ENCODE measurements around the gene TIAM1.

TIAM1 gene

GRCh38 chr21:31343680-31344480, at the start of gene TIAM1:
TIAM1 (minus strand) TSS chr21:31344261; CDS start chr21:31266972, 77,289 bp downstream.
- H3K4me3 Mint-ChIP-seq: peak within 1 kb of the TSS; percentile 95
- H3K27me3 Mint-ChIP-seq: peaks cover 9% of the 10 kb centered on the region
- H3K27ac Mint-ChIP-seq: peak within 1 kb of the TSS; percentile 92

GRCh38 chr21:31387560-31388186, 43.6 kb upstream of the TIAM1 start:
- H3K4me1 Mint-ChIP-seq (ENCODE audit: low read depth): peaks cover 13% of the 10 kb centered on the region
- H3K27me3 Mint-ChIP-seq: no peaks in the 10 kb centered on the region
- H3K9me3 Mint-ChIP-seq: peaks cover 3% of the 10 kb centered on the region
- no peak overlapping the region for H3K4me3 Mint-ChIP-seq
- no peaks in the 10 kb centered on the region for H3K36me3 Mint-ChIP-seq (ENCODE audit: low read depth)
- H3K27ac Mint-ChIP-seq: no peak overlapping the region

More at GRCh38 chr21:31343680-31344480, at the start of gene TIAM1:
- no peaks in the 10 kb centered on the region for H3K9me3 Mint-ChIP-seq
- H3K36me3 Mint-ChIP-seq (ENCODE audit: low read depth): peaks cover 4% of the 10 kb centered on the region
- peaks cover 71% of the 10 kb centered on the region for H3K4me1 Mint-ChIP-seq (ENCODE audit: low read depth)

GRCh38 chr21:31386006-31386405, 41.9 kb upstream of the TIAM1 start:
- H3K9me3 Mint-ChIP-seq: peaks cover 3% of the 10 kb centered on the region
- H3K27me3 Mint-ChIP-seq: no peaks in the 10 kb centered on the region
- no peak overlapping the region for H3K27ac Mint-ChIP-seq
- H3K36me3 Mint-ChIP-seq (ENCODE audit: low read depth): no peaks in the 10 kb centered on the region
- H3K4me1 Mint-ChIP-seq (ENCODE audit: low read depth): peaks cover 14% of the 10 kb centered on the region
- H3K4me3 Mint-ChIP-seq: no peak overlapping the region

GRCh38 chr21:31383770-31384169, 39.7 kb upstream of the TIAM1 start:
- Mint-ChIP-seq H3K27ac (no peak overlapping the region), H3K36me3 (ENCODE audit: low read depth) (no peaks in the 10 kb centered on the region), H3K9me3 (peaks cover 3% of the 10 kb centered on the region), H3K4me1 (ENCODE audit: low read depth) (peaks cover 14% of the 10 kb centered on the region), H3K27me3 (no peaks in the 10 kb centered on the region), H3K4me3 (no peak overlapping the region)

- Mint-ChIP-seq H3K4me1 (ENCODE audit: low read depth) (peaks cover 14% of the 10 kb centered on the region), H3K36me3 (ENCODE audit: low read depth) (no peaks in the 10 kb centered on the region), H3K27me3 (no peaks in the 10 kb centered on the region), H3K27ac (no peak overlapping the region), H3K9me3 (peaks cover 3% of the 10 kb centered on the region), H3K4me3 (no peak overlapping the region)
Observed at GRCh38 chr21:31382060-31382459, 38.0 kb upstream of the TIAM1 start.

- Mint-ChIP-seq H3K27me3 (no peaks in the 10 kb centered on the region), H3K36me3 (ENCODE audit: low read depth) (no peaks in the 10 kb centered on the region), H3K4me1 (ENCODE audit: low read depth) (no peaks in the 10 kb centered on the region), H3K27ac (no peak overlapping the region), H3K4me3 (no peak overlapping the region), H3K9me3 (no peaks in the 10 kb centered on the region)
Observed at GRCh38 chr21:31376301-31376700, 32.2 kb upstream of the TIAM1 start.

- Mint-ChIP-seq H3K4me3 (no peak overlapping the region), H3K27me3 (no peaks in the 10 kb centered on the region), H3K4me1 (ENCODE audit: low read depth) (no peaks in the 10 kb centered on the region), H3K9me3 (no peaks in the 10 kb centered on the region), H3K27ac (no peak overlapping the region), H3K36me3 (ENCODE audit: low read depth) (no peaks in the 10 kb centered on the region)
Observed at GRCh38 chr21:31374395-31374794, 30.3 kb upstream of the TIAM1 start.

GRCh38 chr21:31372471-31372765, 28.4 kb upstream of the TIAM1 start:
- Mint-ChIP-seq H3K27ac (no peak overlapping the region), H3K36me3 (ENCODE audit: low read depth) (no peaks in the 10 kb centered on the region), H3K27me3 (no peaks in the 10 kb centered on the region), H3K4me3 (no peak overlapping the region), H3K4me1 (ENCODE audit: low read depth) (peaks cover 5% of the 10 kb centered on the region), H3K9me3 (no peaks in the 10 kb centered on the region)

GRCh38 chr21:31371715-31372470, 27.8 kb upstream of the TIAM1 start:
- Mint-ChIP-seq H3K4me3 (no peak overlapping the region), H3K4me1 (ENCODE audit: low read depth) (peaks cover 10% of the 10 kb centered on the region), H3K27me3 (no peaks in the 10 kb centered on the region), H3K27ac (no peak overlapping the region), H3K36me3 (ENCODE audit: low read depth) (no peaks in the 10 kb centered on the region), H3K9me3 (no peaks in the 10 kb centered on the region)

- no peak overlapping the region for H3K4me3 Mint-ChIP-seq
- peaks cover 19% of the 10 kb centered on the region for H3K4me1 Mint-ChIP-seq (ENCODE audit: low read depth)
- no peaks in the 10 kb centered on the region for H3K36me3 Mint-ChIP-seq (ENCODE audit: low read depth)
- H3K27ac Mint-ChIP-seq: no peak overlapping the region
- H3K27me3 Mint-ChIP-seq: no peaks in the 10 kb centered on the region
- H3K9me3 Mint-ChIP-seq: no peaks in the 10 kb centered on the region
Observed at GRCh38 chr21:31370893-31371544, 27.0 kb upstream of the TIAM1 start.

- no peaks in the 10 kb centered on the region for H3K27me3 Mint-ChIP-seq
- no peak overlapping the region for H3K27ac Mint-ChIP-seq
- no peaks in the 10 kb centered on the region for H3K9me3 Mint-ChIP-seq
- H3K4me1 Mint-ChIP-seq (ENCODE audit: low read depth): peaks cover 21% of the 10 kb centered on the region
- no peaks in the 10 kb centered on the region for H3K36me3 Mint-ChIP-seq (ENCODE audit: low read depth)
- no peak overlapping the region for H3K4me3 Mint-ChIP-seq
Observed at GRCh38 chr21:31370281-31370892, 26.3 kb upstream of the TIAM1 start.

- Mint-ChIP-seq H3K4me1 (ENCODE audit: low read depth) (peaks cover 39% of the 10 kb centered on the region), H3K4me3 (no peak overlapping the region), H3K27me3 (no peaks in the 10 kb centered on the region)
Observed at GRCh38 chr21:31368361-31368760, 24.3 kb upstream of the TIAM1 start.

GRCh38 chr21:31367801-31368200, 23.7 kb upstream of the TIAM1 start:
- Mint-ChIP-seq H3K9me3 (no peaks in the 10 kb centered on the region), H3K27ac (no peak overlapping the region), H3K4me3 (no peak overlapping the region), H3K4me1 (ENCODE audit: low read depth) (peaks cover 45% of the 10 kb centered on the region), H3K27me3 (no peaks in the 10 kb centered on the region), H3K36me3 (ENCODE audit: low read depth) (no peaks in the 10 kb centered on the region)

More at GRCh38 chr21:31368361-31368760, 24.3 kb upstream of the TIAM1 start:
- Mint-ChIP-seq H3K9me3 (no peaks in the 10 kb centered on the region), H3K36me3 (ENCODE audit: low read depth) (no peaks in the 10 kb centered on the region), H3K27ac (no peak overlapping the region)

GRCh38 chr21:31366825-31367224, 22.8 kb upstream of the TIAM1 start:
- H3K27me3 Mint-ChIP-seq: no peaks in the 10 kb centered on the region
- H3K27ac Mint-ChIP-seq: peak overlapping the region; percentile 38
- no peak overlapping the region for H3K4me3 Mint-ChIP-seq
- no peaks in the 10 kb centered on the region for H3K36me3 Mint-ChIP-seq (ENCODE audit: low read depth)
- no peaks in the 10 kb centered on the region for H3K9me3 Mint-ChIP-seq
- peaks cover 48% of the 10 kb centered on the region for H3K4me1 Mint-ChIP-seq (ENCODE audit: low read depth)
